NT2/D1 (cell line): ENCODE results near the gene NFAM1.

Source experiments
- SUZ12 ChIP-seq: IDR thresholded peaks from 2 replicates; pipeline ENCODE4 v1.6.1; 2011; ENCODE audit not compliant: insufficient read length, insufficient read depth; ENCODE audit errors: extremely low read depth
- YY1 ChIP-seq: IDR thresholded peaks from 2 replicates; pipeline ENCODE4 v1.6.1; 2011; ENCODE audit not compliant: insufficient read length, insufficient read depth
- ZNF274 ChIP-seq: IDR thresholded peaks from 2 replicates; pipeline ENCODE4 v1.6.1; 2011; ENCODE audit warnings: mild to moderate bottlenecking, low read depth, low read length

DNA sequence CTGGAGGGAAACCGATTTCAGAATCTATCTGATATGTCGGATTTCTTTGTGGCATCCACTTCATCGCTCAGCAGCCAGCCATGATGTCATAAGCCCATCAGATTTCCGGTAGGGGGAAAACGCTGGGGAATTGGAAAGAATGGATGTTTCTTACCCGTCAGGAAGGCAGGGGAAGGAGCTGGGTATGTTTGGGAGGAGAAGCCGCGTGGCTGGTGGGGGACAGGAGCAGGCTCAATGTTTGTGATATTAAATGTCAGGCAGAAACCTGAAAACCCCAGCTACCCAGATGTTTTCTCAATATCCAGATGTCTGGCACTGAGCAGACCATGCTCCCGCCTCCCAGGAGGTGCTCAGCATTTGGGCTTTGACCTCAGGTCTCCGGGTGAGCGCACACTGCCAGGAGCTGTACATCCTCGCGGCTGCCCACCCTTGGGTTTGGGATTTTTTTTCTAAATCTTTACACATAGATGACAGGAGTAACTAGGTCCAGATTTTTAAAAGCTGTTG lies 67.5 kb downstream of the NFAM1 start:
- TF ChIP-seq ZNF274 (no peak), YY1 (no peak), SUZ12 (no peak)
